AG08396 (cell line): ENCODE measurements around the gene MCM3.
A peak's percentile ranks its signal among the peaks of the same experiment; 100 is the strongest.

Experiments
- DNase-seq: peaks from one replicate; pipeline ENCODE4 v3.0.0; 2012; ENCODE audit warnings: low spot score, mixed read lengths

MCM3 gene

DNA sequence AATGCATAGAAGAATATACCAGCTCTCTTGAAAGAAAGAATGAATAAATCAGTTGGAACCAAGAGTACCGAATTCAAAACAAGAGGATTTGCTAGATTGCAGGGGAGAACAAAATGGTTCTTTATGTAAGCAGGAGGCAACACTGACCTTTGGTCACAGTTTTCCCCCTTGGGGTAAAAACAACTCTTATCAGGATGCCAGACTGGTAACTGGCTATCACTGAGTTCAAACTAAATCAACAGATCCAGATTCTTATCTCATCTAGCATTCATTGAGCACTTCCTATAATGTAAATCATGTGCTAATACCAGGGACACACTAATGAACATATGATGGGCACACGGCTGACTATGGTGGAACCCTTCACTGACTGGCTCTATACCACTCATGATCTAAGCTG lies 35.5 kb downstream of the MCM3 start:
- DNase-seq, result no peak

- DNase-seq, result no peak
Observed at GRCh38 chr6:52245425-52245824, 39.1 kb downstream of the MCM3 start.

DNA sequence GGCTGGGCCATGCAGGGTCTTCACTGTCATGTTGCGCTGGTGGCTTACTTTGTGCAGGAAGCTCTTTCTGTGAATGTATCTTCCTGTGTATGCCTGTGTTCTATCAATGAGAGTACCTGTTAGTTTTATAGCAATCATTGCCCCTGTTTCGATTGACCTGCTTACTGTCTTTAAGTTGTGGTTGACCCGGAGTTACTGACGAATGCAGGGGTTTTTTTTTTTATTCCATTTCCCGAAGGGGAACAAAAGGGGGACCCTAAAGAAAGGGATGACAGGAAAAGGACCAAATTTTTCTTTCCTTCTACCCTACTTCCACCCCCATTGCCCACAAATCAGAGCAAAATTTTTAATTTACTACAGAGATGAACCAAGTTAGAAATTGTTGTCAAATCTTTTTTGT lies 40.1 kb downstream of the MCM3 start, which contains the start of gene IL17F:
IL17F (minus strand) TSS at position 101 of the 400 bp plus-strand sequence; CDS start at position 30, 71 bp downstream.
- DNase-seq, result no peak

DNA sequence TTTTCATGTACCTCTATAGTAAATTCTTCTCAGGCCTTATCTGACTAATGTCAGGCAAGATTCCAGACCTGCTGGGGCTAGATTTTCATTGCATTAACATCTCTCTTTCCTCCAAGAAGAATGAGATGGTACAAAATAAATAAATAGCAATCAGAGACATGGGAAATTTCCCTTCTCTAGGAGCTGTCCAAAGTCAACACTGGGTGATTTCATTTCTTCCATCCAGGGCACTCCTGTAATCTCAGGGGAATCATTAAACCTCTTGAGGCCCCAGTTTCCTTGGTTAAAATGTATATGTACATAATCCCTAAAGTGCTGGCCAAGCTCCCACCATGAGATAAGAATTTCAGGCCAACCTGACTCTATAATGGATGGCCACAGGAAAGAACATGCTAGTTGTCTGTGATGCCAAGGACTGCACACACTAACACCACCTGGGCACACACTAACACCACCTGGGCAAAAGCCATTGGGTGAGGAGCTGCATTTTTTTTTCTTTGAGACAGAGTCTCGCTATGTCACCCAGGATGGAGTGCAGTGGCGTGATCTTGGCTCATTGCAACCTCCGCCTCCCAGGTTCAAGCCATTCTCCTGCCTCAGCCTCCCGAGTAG lies 41.2 kb downstream of the MCM3 start:
- DNase-seq, result no peak

- no peak for DNase-seq
Observed at GRCh38 chr6:52241819-52242218, 42.7 kb downstream of the MCM3 start.

- peak; percentile 55 for DNase-seq
Observed at GRCh38 chr6:52233975-52234823, 50.3 kb downstream of the MCM3 start.

DNA sequence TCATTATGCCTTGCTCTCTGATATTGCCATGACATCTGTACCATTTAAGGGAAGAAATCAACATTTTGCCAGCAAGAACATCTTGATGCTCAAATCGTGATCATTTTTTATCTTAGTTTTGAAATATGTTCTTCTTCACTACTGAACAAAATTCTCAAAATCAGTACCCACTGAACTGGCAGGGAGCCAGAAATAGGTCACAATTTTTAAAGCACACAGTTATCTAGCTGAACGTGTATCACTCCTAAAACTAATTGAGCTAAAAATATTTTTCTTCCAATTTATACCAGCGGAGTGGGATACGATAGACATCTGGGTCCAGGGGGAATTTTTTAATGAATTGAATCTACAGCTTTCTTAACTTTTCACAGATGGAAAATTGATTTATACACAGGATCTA lies 51.5 kb downstream of the MCM3 start:
- DNase-seq, result no peak

GRCh38 chr6:52231406-52232127 lies 53.0 kb downstream of the MCM3 start:
- no peak for DNase-seq

DNA sequence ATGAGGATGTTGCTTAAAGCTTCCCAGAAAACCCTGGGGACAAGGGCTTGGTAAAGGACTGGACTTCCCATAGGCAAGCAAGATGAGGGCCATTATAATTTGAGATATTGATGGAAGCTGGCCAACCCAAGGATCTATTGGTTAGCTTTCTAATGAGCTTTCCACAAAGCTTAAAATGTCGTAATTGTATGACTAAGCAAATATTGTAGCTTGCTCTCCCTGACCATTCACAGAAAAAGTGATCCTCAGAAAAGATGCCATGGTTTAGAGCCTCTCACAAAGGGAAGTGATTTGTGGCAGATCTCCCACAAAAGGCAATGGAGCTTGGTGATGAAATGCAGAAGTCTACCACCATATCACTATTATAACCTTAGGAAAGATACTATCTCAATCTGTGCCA lies 53.9 kb downstream of the MCM3 start:
- DNase-seq, result no peak

DNA sequence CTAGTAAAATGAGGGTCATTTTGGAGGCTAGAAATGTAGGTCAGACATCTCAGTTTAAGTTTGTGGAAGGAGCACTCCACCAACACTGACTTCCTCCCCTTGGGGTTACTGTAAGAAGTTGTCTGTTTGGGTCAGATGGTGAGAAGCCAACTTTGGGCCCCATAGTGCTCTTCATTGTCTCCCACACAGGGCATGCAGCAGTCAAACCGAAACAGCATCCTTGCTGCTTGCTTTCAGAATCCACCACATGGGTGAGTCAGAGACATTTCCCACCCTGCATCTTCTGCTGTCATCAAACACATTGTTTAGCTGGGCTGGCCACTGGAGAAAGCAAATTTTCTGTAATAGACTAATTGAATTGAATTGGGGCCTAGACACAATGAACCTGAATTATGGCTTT lies 57.0 kb downstream of the MCM3 start:
- DNase-seq, result no peak

DNA sequence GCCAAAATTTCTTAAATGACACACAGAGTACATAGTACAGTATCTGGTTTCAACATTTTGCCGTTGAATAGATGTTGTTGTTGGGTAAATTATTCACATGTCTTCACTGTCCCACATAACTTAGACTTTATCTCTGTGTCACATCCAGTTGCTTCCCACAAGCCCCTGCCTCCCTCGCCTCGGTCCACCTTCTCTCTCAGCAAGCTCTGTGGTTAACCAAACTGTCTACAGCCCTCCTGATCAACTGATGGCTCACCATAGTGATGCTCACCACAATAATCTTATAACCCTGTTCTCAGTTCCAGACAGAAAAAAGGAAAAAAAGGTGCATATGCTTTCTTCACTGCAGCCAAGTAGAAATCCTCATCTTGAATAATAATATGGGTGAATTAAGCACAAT lies 63.2 kb downstream of the MCM3 start:
- DNase-seq, result no peak

DNA sequence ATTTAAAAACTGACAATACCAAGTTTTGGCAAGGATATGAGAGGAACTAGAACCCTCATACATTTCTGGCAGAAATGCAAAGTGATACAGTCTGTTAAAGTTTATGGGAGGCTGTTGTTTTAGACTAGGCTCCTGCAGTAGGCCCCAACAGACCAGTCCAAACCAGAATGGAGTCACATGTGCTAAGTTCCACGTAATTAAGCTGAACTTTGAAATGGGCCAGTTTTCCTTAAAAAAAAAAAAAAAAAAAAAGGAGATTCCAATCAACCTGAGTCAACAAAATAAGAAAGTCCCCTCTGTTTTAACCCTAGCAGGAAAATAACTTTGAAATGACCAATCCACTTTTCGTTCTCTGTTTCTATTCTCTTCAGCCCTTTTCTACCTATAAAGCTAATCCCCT lies 66.8 kb downstream of the MCM3 start:
- DNase-seq, result no peak

- DNase-seq, result no peak
Observed at GRCh38 chr6:52216932-52217575, 67.5 kb downstream of the MCM3 start.

- DNase-seq, result no peak
Observed at GRCh38 chr6:52215787-52216186, 68.8 kb downstream of the MCM3 start.
